H54 (cell line): ENCODE measurements around the gene CDC14B.
A peak's percentile ranks its signal among the peaks of the same experiment; 100 is the strongest.

Source experiments
- DNase-seq: peaks from one replicate; pipeline ENCODE4 v3.0.0; 2011; ENCODE audit warnings: low spot score, mixed read lengths; ENCODE audit not compliant: insufficient read length
- FAIRE-seq: peaks from 3 replicates; lab custom pipeline; 2011; peaks lifted over from hg19 to GRCh38; lab: Jason Lieb, UNC
- POLR2A ChIP-seq: IDR thresholded peaks from 2 replicates; pipeline ENCODE4 v1.6.1; 2011; ENCODE audit warnings: low read depth, mild to moderate bottlenecking, low read length

CDC14B gene

DNA sequence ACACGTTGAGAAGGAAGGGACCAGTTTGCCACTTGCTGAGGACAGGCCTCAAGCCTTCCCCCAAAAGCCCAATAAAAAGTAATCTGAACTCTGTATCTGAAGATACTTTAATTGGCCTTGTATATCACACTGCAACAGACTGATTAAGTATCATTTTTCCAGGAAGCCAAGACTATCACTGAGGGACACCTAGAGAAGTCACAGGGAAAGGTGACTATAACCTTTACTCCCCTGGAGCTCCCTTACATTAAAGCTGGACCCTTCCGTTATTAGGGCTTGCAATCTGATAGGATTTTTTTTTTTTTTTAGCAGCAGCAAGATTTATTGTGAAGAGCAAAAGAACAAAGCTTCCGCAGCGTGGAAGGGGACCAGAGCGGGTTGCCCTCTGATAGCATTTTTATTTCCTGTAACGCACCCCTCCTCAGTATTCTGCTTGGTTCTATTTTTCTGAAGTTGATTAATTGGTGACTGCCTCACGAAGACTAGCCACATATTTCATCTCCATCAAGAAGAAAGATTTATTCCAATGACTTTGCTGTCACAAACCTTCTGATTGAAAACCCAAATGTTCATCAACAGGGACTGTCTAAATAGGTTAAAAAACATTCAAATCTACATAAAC is 2.7 kb downstream of the CDC14B start:
- TF ChIP-seq POLR2A: no peak
- FAIRE-seq (no peak), DNase-seq (no peak)

DNA sequence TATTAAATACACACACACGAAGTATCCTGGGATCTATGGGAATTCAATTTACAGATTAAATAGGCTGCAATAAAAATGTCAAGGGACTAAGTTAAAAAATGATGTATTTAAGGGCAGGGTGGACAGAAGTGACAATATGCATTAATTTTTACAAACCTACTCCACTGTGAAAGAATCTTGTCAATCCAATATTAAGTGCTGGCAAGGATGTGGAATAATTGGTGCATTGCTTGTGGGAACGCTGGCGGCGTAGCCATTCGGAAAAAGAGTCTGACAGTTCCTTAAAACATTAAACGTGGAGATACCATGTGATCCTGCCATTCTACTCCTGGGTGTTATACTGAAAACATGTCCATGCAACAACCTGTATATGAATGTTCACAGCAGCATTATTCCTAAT is 4.2 kb downstream of the CDC14B start:
- FAIRE-seq: no peak
- TF ChIP-seq POLR2A: no peak
- DNase-seq: no peak

DNA sequence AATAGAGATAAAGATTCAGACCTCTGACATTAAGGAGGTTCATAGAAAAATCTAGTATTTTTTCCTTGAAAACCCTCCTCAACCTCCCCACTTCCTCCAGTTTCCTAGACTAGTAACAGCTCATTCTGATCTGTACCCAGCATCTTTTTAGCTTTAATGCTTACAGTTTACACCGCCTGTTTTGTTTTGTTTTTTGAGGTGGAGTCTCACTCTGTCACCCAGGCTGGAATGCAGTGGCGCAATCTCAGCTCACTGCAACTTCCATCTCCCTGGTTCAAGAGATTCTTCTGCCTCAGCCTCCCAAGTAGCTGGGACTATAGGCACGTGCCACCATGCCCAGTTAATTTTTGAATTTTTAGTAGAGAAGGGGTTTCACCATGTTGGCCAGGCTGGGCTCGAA is 5.0 kb downstream of the CDC14B start:
- DNase-seq (peak; percentile 38), FAIRE-seq (peak; percentile 67)

DNA sequence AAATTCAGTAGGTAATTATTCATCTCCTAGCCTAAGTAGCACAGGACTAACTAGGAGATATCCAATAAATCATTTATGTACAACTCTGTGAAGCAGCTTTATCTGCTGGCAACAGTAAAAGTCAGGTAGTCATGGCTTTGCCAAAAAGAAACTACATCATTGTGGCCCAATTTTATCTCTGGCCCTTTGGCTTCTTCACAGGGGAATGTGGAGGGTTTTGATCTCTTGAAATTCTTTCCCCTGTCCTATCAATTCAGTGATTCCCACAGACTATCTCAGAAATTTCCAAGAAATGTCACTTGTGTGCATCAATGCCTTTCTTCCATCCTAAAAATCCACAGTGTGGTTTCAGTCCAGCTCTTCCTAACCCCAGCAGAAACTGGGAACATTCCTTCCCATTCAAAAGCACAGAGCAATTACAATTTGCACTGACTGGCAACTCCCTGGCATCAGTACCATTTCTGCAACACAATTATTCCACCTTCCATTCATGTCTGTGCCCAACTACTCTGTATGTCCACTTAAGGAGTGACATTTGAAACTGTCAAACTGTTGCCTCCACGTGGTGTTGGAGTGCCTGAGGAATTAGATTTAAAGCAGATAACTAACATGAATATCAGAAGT is 6.6 kb downstream of the CDC14B start:
- DNase-seq (no peak), FAIRE-seq (no peak)
- TF ChIP-seq POLR2A: no peak

DNA sequence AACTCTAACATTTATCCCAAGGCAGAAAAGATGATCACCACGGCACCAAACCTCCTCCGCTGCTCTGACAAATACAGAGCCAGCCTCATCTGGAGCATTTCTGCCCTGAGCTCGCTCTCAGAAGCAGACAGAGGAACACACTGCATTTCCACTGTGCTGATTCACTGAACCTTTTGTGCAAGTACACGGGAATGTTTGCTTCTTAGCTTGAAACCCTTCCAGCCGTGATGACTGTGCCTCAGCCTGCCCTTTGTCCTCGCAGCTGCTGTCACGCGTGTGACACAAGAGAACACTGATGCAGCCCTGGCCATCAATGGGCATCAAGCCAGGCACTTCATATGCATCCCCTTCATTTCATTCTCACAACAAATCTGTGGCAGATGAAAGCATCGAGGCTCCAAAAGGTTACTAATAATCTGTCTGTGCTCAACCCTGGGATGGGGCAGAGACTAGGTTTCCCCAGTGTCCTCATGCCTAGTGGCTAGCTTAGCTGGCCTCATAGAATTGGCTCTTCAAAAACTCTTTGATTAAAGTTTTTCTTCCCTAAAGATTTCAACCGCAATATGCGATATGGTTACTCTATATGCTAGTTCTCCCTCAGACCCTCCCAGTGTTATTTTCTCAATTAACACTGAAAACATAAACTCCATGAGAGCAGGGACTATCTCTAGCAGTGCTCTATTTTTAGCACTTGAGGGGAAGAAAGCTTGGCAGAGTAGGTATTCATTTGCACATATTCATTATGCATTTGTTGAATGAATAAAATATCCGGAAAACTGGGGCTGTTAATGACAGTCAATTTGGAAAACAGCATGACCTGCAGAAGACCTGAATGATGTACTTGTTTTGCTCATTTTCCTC is 7.3 kb downstream of the CDC14B start:
- FAIRE-seq (peak; percentile 100), DNase-seq (peak; percentile 89)
- no peak for TF ChIP-seq POLR2A

DNA sequence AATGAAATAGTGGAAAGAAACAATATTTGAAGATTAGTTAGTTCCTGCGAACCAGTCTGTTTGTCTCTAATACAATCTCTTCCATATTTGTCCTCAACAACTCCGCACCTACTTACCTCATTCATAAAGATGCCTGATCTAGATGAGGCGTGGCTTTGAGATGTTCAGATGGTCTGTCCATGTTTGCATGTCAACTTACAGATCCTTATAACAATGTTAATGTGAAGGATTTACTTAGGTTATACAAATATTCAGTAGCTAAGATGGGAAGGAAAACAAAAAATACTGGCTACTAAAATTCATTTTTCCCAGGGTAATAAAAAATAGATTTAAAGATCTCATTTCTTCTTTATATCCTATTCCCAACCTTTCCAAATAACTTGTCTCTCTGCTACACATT is 8.3 kb downstream of the CDC14B start:
- no peak for TF ChIP-seq POLR2A
- DNase-seq: no peak

DNA sequence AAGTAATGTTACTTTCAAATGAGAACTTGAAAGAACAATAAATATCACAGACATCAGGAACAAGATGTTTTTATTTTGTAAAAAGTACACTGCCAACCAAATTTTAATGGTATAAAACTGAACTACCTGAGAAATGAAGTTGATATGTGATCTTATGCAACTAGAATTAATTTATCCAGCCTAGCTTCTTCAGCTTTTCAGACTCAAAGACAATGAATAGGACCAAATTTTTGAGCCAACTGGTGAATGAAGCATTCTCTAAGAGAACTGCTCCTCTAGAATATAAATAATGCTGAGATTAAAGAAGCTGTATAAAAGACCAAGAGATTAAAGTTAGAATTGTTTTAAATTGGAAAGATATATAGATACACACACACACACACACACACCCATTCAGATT is 9.9 kb downstream of the CDC14B start:
- FAIRE-seq: peak; percentile 65
- no peak for TF ChIP-seq POLR2A
- DNase-seq: no peak

More for the DNA sequence above, 8.3 kb downstream of the CDC14B start:
- peak; percentile 90 for FAIRE-seq

DNA sequence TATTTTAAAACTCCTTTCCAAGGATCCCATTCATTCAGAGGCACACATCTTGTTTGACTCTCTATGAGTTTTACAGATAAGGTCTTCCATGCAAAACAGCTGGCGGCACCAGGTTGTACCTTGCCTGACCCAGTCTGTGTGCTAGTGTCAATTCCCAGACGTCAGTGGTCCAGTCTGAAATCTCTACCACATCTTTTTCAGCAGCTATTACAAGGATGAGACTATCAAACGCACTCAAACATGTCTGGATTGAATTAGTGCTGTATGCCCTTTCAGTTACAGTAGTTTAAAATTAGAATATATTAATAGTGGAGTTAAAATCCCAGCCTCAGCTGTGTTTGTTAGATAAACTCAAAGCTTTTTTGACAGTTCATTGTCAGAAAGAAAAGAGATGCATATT is 11.7 kb downstream of the CDC14B start:
- FAIRE-seq (no peak), DNase-seq (no peak)
- no peak for TF ChIP-seq POLR2A

DNA sequence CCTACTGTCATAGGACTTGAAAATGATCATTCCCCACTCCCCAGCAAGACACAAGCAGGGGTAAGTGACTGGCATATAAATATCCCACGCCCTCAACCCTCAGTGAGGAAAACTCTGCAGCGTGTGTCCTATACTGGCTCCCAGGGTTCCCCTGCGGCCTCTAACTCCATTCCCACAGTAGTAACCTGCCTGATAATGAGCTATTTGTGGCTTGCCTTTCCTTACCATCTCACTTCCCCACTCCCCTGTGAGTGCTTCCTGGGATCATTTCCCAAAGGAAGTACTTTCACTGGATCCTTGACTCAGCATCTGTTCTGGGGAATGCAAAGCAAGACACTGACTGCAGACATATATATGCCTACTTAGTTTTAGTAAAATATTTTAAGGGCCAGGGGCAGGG is 14.3 kb downstream of the CDC14B start:
- FAIRE-seq (peak; percentile 88), DNase-seq (no peak)
- TF ChIP-seq POLR2A: no peak

DNA sequence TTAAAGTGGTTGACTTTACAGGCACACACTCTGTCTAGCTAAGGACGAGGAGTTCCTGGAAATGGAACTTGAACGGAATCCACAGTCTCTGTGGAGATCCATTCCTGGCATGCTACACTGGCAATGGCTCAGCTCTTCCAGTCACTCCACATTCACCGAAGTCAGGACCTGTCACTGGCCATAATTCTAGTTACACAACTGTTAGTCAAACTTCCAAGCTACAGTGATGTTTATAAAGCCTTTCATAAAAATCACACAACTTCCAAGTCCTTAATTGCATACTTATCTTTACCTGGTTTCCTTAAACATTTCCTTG is 15.7 kb downstream of the CDC14B start:
- TF ChIP-seq POLR2A: no peak
- DNase-seq: no peak
- FAIRE-seq: peak; percentile 80

DNA sequence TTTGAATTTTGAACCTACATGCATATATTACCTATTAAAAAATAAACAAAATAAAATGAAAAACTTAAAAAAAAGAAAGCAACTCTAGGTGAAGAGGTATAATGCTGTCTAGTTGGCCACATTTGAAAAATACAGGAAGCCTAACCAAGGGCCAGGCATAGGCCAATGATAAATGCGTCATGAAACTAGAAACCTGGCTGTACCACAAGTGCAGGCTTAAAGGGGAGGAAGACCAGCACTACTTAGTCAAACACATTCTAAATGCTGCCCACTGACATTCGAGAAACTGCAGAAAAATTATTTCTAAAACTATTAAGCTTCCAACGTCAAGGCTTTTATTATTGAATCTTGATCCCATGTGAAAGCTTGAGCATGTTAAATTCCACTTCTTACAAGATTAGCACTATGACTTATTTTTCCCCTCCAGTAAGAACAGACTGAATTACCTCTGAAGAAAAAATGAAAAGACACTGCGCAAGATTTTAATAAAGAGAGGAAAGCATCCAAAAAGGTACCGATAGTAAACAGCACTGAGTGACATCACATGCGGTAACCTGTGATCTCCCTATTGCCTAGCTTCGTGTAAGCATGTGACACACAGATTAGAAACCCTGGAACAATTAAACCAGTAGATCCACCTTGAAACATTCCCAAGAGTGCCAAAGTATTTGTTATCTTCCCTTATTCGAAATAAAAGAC is 16.2 kb downstream of the CDC14B start:
- no peak for FAIRE-seq
- no peak for DNase-seq
- TF ChIP-seq POLR2A: no peak

DNA sequence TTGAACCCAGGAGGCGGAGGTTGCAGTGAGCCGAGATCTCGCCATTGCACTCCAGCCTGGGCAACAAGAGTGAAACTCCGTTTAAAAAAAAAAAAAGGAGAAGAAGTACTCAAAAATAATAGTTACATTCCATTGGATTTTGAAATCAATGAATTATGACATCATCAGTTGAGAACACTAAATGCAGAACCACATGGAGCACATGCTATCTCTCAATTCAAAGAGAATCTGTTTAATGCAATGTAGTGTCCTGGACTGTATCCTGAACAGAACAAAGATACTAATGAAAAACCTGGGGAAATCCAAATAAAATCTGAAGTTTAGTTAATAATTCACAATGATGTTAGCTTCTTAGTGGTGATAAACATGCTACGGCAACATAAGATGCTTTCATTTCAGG is 20.3 kb downstream of the CDC14B start:
- no peak for TF ChIP-seq POLR2A
- no peak for FAIRE-seq
- no peak for DNase-seq

DNA sequence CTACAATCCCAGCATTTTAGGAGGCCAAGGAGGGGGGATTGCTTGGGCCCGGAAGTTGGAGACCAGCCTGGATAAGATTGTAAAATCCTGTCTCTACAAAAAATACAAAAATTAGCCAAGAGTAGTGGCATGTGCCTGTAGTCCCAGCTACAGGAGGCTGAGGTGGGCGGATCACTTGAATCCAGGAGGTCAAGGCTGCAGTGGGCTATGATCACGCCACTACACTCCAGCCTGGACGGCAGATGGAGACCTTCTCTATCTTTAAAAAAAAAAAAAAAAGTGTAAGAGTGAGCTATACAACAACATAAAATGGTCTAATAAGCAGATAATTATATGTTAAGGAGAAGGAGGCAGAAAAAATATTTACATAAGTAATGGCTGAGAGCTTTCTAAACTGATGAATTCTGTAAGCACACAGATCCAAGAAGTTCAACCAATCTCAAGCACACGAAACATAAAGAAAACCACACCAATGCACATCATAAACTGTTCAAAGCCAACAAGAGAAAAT is 23.0 kb downstream of the CDC14B start:
- TF ChIP-seq POLR2A: no peak
- DNase-seq (no peak), FAIRE-seq (no peak)
